Uterus (tissue), 4 donors: Measurements from ENCODE around the gene PDGFB. TPM values are rescaled to one million over a fixed set of nuclear protein-coding genes. Genes with fewer than 3 reads are reported as not detected.

ENCODE experiments used
- DNase-seq, 2 donors: peaks; one replicate each; pipeline ENCODE4 v3.0.0-alpha.2; 2019 to 2020
- H3K27ac ChIP-seq, 2 donors: fragments of 200-600 bp; sonication (generic); 1 replicate in 1 of 2; 2 replicates in 1 of 2; pipeline ENCODE4 v1.5.1; 2016 to 2018
- H3K27me3 ChIP-seq, 2 donors: fragments of 200-600 bp; sonication (generic); one replicate each; pipeline ENCODE4 v1.5.1; 2018 to 2019; ENCODE audit warnings: control low read depth in 1 of 2
- H3K36me3 ChIP-seq, 2 donors: fragments of 200-600 bp; sonication (generic); one replicate each; pipeline ENCODE4 v1.5.1; 2019; ENCODE audit warnings: control low read depth in 1 of 2
- H3K4me1 ChIP-seq, 2 donors: fragments of 200-600 bp; sonication (generic); one replicate each; pipeline ENCODE4 v1.5.1; 2018 to 2019; ENCODE audit warnings: control low read depth in 1 of 2
- H3K4me3 ChIP-seq, 2 donors: fragments of 200-600 bp; sonication (generic); 1 replicate in 1 of 2; 2 replicates in 1 of 2; pipeline ENCODE4 v1.5.1; 2018 to 2019; ENCODE audit warnings: mild to moderate bottlenecking in 1 of 2
- H3K9me3 ChIP-seq, 2 donors: fragments of 200-600 bp; sonication (generic); one replicate each; pipeline ENCODE4 v1.5.1; 2019; ENCODE audit warnings: control low read depth in 1 of 2
- CTCF ChIP-seq, 4 experiments: fragments of 200-600 bp in 2 of 4; fragments of 450-650 bp in 2 of 4; sonication (generic) in 2 of 4; IDR thresholded peaks; one replicate each; pipeline ENCODE4 v1.5.1; 2016 to 2019; ENCODE audit warnings: antibody characterized with exemption in 4 of 4, mild to moderate bottlenecking in 2 of 4, moderate library complexity in 1 of 4
- POLR2A ChIP-seq, 2 donors: fragments of 450-650 bp; IDR thresholded peaks; one replicate each; pipeline ENCODE4 v1.6.1; 2016; ENCODE audit warnings: antibody characterized with exemption in 2 of 2, mild to moderate bottlenecking in 1 of 2, moderate library complexity in 1 of 2
- intact Hi-C: fragments of 100-400 bp; cut with DNase I; formaldehyde crosslinking; loops from one replicate; pipeline ENCODE4 v1.15.1; 2023; ENCODE audit warnings: low total_unique reads
- total RNA-seq, 4 donors: library from RNA; depleted of rRNA in 3 of 4; stranded (reverse); fragments of >200 nt in 3 of 4; gene quantifications; one replicate each; pipeline versions ENCODE4 v1.1.0 to v1.2.4, GENCODE V29; 2014 to 2023
- donor health status: DM: yes; HTN: yes; CAD: no.

PDGFB gene
- total RNA-seq, 4 donors from 2014 or later = 2.0 to 24.8 (median 5.6) TPM

DNA sequence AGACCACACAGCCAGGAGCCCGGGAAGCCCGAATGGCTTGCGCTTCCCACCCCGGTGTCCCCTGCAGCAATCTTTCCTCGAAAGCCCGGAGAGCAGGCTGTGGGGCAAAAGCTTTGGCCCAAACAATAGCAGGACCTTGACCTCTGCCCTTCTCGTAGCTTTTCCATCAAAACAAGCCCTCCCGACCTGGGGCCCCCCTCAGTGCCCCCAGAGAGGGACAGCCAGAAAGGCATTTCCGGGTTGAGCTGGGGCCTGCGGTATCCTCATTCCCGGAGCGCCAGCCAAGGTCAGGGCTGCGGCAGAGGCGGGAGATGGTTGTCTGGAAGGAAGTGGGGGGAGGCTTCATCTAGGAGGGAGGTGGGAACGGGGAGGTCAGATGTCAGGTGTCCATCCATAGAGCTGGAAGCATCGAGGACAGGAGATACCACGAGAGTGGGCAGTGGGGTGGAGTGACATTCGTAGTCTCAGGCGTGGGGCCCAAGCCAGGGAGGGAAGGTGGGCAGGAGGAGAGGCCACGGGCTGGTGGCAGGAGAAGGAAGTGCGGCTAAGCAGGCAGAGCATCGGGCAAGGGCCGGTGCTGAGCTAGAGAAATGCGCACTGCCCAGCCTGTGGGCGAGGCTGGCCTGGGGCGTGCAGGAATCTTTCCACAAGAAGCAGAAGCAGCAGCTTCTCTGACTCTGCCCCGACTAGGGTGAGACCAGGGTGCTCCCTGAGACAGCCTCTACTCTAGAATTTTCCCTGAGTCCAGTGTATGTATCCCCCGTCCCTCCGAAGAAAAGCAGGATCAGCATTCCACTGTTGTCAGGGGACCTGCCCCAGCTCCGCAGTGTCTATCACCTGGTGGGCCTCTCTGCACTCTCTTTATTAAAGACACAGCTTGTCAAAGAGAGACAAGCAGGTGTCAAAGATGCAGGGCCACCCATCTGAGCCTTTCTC, 14.3 kb downstream of the PDGFB start:
- no peaks in the 10 kb centered on the region for H3K27me3 ChIP-seq
- no peak overlapping the region for H3K4me3 ChIP-seq
- H3K4me1 ChIP-seq = peaks cover 0 to 9% of the 10 kb centered on the region in 2 donors
- DNase-seq = no peak
- TF ChIP-seq CTCF (IDR thresholded peaks at IDR 0.05) (no peak), POLR2A (IDR thresholded peaks at IDR 0.05) (no peak)
- intact Hi-C loops = no loop called here
- H3K27ac ChIP-seq = no peak overlapping the region
- H3K36me3 ChIP-seq = no peaks in the 10 kb centered on the region
- no peaks in the 10 kb centered on the region for H3K9me3 ChIP-seq

DNA sequence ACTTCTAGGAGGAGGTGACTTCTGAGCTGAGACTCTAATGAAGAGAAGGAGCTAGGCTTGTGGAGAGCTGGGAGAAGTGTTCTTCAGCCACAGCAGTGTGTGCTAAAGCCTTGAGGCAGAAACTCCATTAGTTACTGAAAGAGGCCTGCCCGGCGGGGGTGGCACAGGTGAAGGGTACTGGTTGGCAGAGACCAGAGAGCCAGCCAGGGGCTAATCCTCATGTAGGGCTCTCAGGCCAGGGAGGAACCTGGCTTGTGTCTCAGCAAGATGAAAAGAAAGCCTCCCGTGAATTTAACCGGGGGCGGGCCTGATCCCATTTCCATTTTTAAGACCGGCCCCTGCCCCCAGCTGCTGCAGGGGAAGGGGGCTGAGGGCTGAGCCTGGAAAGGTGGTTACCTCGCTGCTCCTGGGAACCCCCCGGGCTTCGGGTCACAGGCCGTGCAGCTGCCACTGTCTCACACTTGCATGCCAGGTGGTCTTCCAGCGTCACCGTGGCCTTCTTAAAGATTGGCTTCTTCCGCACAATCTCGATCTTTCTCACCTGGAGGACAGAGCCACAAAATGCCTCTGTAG, 15.0 kb downstream of the PDGFB start:
- Histone ChIP-seq H3K27me3 (no peaks in the 10 kb centered on the region), H3K4me3 (no peak overlapping the region), H3K36me3 (no peaks in the 10 kb centered on the region), H3K27ac (no peak overlapping the region), H3K4me1 (peaks cover 0 to 5% of the 10 kb centered on the region in 2 donors), H3K9me3 (no peaks in the 10 kb centered on the region)
- no peak for TF ChIP-seq POLR2A (IDR thresholded peaks at IDR 0.05)
- no peak for TF ChIP-seq CTCF (IDR thresholded peaks at IDR 0.05)
- no peak for DNase-seq
- intact Hi-C loops = no loop called here

- Histone ChIP-seq H3K36me3 (no peaks in the 10 kb centered on the region), H3K9me3 (no peaks in the 10 kb centered on the region), H3K27ac (no peak overlapping the region), H3K27me3 (no peaks in the 10 kb centered on the region), H3K4me1 (peaks cover 0 to 5% of the 10 kb centered on the region in 2 donors), H3K4me3 (no peak overlapping the region)
- TF ChIP-seq CTCF (IDR thresholded peaks at IDR 0.05) (no peak), POLR2A (IDR thresholded peaks at IDR 0.05) (no peak)
- intact Hi-C loops = no loop called here
- DNase-seq = no peak
Measured at GRCh38 chr22:39229075-39229474, 15.7 kb downstream of the PDGFB start.

- H3K9me3 ChIP-seq = no peaks in the 10 kb centered on the region
- TF ChIP-seq POLR2A (IDR thresholded peaks at IDR 0.05) (no peak), CTCF (IDR thresholded peaks at IDR 0.05) (no peak)
- H3K4me1 ChIP-seq = no peaks in the 10 kb centered on the region
- DNase-seq = no peak
- H3K36me3 ChIP-seq = no peaks in the 10 kb centered on the region
- H3K4me3 ChIP-seq = no peak overlapping the region
- no peaks in the 10 kb centered on the region for H3K27me3 ChIP-seq
- no peak overlapping the region for H3K27ac ChIP-seq
- intact Hi-C loops = no loop called here
Measured at GRCh38 chr22:39227542-39228272, 17.1 kb downstream of the PDGFB start.
